HL-60 (cell line): ENCODE measurements around the gene NR5A1.

Experiments
- DNase-seq, 2 experiments: peaks; one replicate each; pipeline ENCODE4 v3.0.0-alpha.2; 2010 to 2020; ENCODE audit warnings: low read depth in 1 of 2, low spot score in 1 of 2
- H3K27ac ChIP-seq: fragments of 250-450 bp; sonication (Bioruptor Pico); replicated peaks from 2 replicates; pipeline ENCODE4 v1.5.1; 2020; ENCODE audit warnings: mild to moderate bottlenecking, moderate library complexity
- H3K27me3 ChIP-seq: fragments of 250-450 bp; sonication (Bioruptor Pico); 2 replicates; pipeline ENCODE4 v1.5.1; 2021; ENCODE audit warnings: mild to moderate bottlenecking, moderate library complexity; ENCODE audit not compliant: insufficient read depth, poor library complexity, severe bottlenecking
- H3K4me3 ChIP-seq: replicated peaks from 2 replicates; pipeline ENCODE4 v1.5.1; 2011; ENCODE audit warnings: mild to moderate bottlenecking, control low read depth, low read length; ENCODE audit not compliant: insufficient read depth
- CTCF ChIP-seq: IDR thresholded peaks from one replicate; pipeline ENCODE4 v1.5.1; 2011; ENCODE audit warnings: low read length, control low read depth, inconsistent platforms; ENCODE audit not compliant: insufficient read depth
- GABPA ChIP-seq: IDR thresholded peaks from 2 replicates; pipeline ENCODE4 v1.6.1; 2012; ENCODE audit warnings: low read depth
- POLR2AphosphoS5 ChIP-seq: IDR thresholded peaks from 2 replicates; pipeline ENCODE4 v1.6.1; 2012; ENCODE audit warnings: low read depth
- REST ChIP-seq: IDR thresholded peaks from 2 replicates; pipeline ENCODE4 v1.6.1; 2012; ENCODE audit warnings: low read depth; ENCODE audit not compliant: insufficient replicate concordance
- SPI1 ChIP-seq: IDR thresholded peaks from 2 replicates; pipeline ENCODE4 v1.6.1; 2012; ENCODE audit warnings: low read depth, mild to moderate bottlenecking, borderline replicate concordance

NR5A1 gene

DNA sequence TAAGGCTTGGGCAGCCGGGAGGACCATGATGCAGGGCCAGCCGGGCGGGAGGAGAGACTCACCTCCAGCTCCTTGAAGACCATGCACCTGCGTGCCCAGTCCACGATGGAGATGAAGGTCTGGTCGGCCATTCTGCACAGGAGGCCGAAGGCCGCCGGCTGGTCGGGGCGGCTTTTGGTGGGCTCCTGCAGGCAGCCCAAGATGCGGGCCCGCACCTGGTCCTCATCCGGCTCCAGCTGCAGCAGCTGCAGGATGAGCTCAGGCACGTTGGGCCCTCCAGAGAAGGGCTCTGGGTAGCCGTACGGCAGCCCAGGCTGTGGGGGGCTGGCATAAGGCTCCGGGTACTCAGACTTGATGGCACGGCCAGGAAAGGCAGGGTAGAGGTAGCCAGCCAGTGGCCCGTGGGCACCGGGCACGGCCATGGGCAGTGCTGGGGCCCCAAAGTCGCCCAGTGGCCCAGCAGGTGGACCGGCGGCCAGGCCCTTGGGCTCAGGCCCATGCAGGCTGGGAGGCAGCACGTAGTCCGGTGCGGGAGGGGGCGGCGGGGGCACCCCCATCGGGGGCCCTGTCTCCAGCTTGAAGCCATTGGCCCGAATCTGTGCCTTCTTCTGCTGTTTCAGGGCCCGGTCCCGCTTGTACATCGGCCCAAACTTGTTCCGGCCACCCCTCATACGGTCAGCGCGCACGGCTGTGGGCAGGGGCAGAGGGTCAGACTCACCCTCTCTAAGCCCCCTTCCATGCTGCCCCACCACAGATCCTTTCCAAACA, 7.0 kb downstream of the NR5A1 start:
- Histone ChIP-seq H3K27ac (no peak overlapping the region), H3K27me3 (peaks cover 23% of the 10 kb centered on the region), H3K4me3 (no peak overlapping the region)
- no peak for DNase-seq
- no peak for TF ChIP-seq REST
- no peak for TF ChIP-seq CTCF
- TF ChIP-seq GABPA, result no peak

- no peak for DNase-seq
- no peak overlapping the region for H3K4me3 ChIP-seq
- no peak overlapping the region for H3K27ac ChIP-seq
- peaks cover 20% of the 10 kb centered on the region for H3K27me3 ChIP-seq
- TF ChIP-seq REST, result no peak
- TF ChIP-seq POLR2AphosphoS5, result no peak
- TF ChIP-seq SPI1, result no peak
- no peak for TF ChIP-seq CTCF
- TF ChIP-seq GABPA, result no peak
Measured at GRCh38 chr9:124499216-124499615, 8.0 kb downstream of the NR5A1 start.

DNA sequence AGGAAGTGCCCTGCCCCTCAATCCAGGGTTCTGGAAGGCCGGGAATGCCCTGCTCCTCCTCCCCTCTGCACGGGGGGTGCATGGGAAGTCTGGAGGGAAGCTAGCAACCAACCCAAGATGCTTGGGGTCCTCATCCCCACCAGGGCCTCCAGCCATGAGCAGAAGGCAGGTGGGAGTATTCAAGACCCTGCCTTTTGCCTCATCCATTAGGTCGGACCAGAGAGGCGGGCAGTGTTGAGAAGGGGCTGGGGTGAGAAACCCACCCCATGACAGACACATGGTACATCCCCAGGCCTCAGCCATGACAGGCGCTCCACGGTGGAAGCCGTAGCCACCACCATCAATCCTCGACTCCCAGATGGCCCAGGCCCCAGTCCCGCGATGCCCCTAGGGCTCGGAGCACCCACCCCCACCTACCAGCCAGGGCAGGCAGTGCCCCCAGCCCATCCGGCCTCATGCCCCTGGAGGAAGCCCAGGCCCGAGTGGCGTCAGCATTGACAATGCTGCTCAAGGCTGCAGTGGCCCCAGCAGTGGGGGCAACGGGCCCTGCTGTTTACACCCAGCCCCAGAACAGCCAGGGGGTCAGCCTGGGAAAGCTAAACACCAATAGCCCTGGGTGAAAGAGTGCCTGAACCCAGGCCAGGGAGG, 8.6 kb downstream of the NR5A1 start:
- Histone ChIP-seq H3K27me3 (peaks cover 14% of the 10 kb centered on the region), H3K4me3 (no peak overlapping the region), H3K27ac (no peak overlapping the region)
- TF ChIP-seq POLR2AphosphoS5, result no peak
- no peak for TF ChIP-seq CTCF
- TF ChIP-seq REST, result no peak
- DNase-seq, result no peak
